Neural progenitor cell (in vitro differentiated cells): ENCODE results near the gene CPN1.

ENCODE experiments used
- EZH2phosphoT487 ChIP-seq: fragments of 200-600 bp; sonication (generic); IDR thresholded peaks from 2 replicates; pipeline ENCODE4 v1.6.1; 2017; ENCODE audit warnings: antibody characterized with exemption
- TF ChIP-seq, protein P1 (sequence below): fragments of 200-600 bp; sonication (generic); IDR thresholded peaks from 2 replicates; pipeline ENCODE4 v1.5.1; 2017; ENCODE audit warnings: antibody characterized with exemption, mild to moderate bottlenecking

DNA sequence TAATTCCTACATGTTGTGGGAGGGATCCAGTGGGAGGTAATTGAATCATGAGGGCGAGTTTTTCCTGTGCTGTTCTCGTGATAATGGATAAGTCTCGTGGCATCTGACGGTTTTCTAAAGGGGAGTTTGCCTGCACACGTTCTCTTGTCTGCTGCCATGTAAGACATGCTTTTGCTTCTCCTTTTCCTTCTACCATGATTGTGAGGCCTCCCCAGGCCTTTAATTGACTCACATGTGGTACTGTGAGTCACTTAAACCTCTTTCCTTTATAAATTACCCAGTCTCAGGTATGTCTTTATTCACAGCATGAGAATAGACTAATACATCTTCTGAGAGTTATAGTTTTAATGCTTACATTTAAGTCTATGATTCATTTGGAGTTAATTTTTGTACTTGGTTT is 22.6 kb upstream of the CPN1 start:
- TF ChIP-seq, protein P1, sequence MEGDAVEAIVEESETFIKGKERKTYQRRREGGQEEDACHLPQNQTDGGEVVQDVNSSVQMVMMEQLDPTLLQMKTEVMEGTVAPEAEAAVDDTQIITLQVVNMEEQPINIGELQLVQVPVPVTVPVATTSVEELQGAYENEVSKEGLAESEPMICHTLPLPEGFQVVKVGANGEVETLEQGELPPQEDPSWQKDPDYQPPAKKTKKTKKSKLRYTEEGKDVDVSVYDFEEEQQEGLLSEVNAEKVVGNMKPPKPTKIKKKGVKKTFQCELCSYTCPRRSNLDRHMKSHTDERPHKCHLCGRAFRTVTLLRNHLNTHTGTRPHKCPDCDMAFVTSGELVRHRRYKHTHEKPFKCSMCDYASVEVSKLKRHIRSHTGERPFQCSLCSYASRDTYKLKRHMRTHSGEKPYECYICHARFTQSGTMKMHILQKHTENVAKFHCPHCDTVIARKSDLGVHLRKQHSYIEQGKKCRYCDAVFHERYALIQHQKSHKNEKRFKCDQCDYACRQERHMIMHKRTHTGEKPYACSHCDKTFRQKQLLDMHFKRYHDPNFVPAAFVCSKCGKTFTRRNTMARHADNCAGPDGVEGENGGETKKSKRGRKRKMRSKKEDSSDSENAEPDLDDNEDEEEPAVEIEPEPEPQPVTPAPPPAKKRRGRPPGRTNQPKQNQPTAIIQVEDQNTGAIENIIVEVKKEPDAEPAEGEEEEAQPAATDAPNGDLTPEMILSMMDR = no peak
- no peak for TF ChIP-seq EZH2phosphoT487
